Esophagus (tissue), 2 donors: ENCODE data around the gene GSTM5. TPM values are rescaled to one million over a fixed set of nuclear protein-coding genes. Genes with fewer than 3 reads are reported as not detected.
"Not testable (repeated sequence)": the region's sequence is repeated elsewhere in the genome, so short reads cannot be mapped to it uniquely, and the experiment has no call there.

Source experiments
- H3K27ac ChIP-seq, 2 donors: one replicate each; pipeline ENCODE4 v1.5.1; 2013; ENCODE audit warnings: low read depth in 2 of 2, mild to moderate bottlenecking in 2 of 2, inconsistent platforms in 1 of 2, low read length in 1 of 2, moderate library complexity in 1 of 2
- H3K27me3 ChIP-seq, 2 donors: one replicate each; pipeline ENCODE4 v1.6.1; 2013; ENCODE audit warnings: low read length in 2 of 2, control low read depth in 1 of 2, mild to moderate bottlenecking in 1 of 2; ENCODE audit not compliant: insufficient read depth in 2 of 2, control insufficient read depth in 1 of 2
- H3K36me3 ChIP-seq, 2 donors: one replicate each; pipeline ENCODE4 v1.6.1; 2013; ENCODE audit warnings: low read length in 1 of 2; ENCODE audit not compliant: control insufficient read depth in 2 of 2, insufficient read depth in 2 of 2
- H3K4me1 ChIP-seq, 2 donors: one replicate each; pipeline ENCODE4 v1.6.1; 2013; ENCODE audit warnings: low read length in 1 of 2; ENCODE audit not compliant: control insufficient read depth in 2 of 2, insufficient read depth in 2 of 2
- H3K4me3 ChIP-seq, 2 donors: one replicate each; pipeline ENCODE4 v1.5.1; 2013; ENCODE audit warnings: low read length in 2 of 2, mild to moderate bottlenecking in 2 of 2, low read depth in 1 of 2, moderate library complexity in 1 of 2
- H3K9me3 ChIP-seq, 2 donors: one replicate each; pipeline ENCODE4 v1.6.1; 2013; ENCODE audit warnings: mild to moderate bottlenecking in 2 of 2, low read depth in 1 of 2, low read length in 1 of 2, moderate library complexity in 1 of 2; ENCODE audit not compliant: control insufficient read depth in 2 of 2, insufficient read depth in 1 of 2
- WGBS, 2 donors: extraction: QIAGEN DNeasy Blood & Tissue Kit; methylation state at CpG; one replicate each; pipeline ENCODE4 v1.1.7; 2013; 5-methylcytosine and 5-hydroxymethylcytosine counted together
- polyA plus RNA-seq, 2 donors: library from polyadenylated mRNA; stranded (reverse); fragments of 200-250 nt; gene quantifications; one replicate each; pipeline ENCODE4 v1.2.3, GENCODE V29; 2013
- donor health status: healthy with polysubstance abuse.
- donor health status: Bipolar disorder and iron deficiency.

Gene GSTM5
- polyA plus RNA-seq, 2 donors: 1.6 to 2.2 TPM

DNA sequence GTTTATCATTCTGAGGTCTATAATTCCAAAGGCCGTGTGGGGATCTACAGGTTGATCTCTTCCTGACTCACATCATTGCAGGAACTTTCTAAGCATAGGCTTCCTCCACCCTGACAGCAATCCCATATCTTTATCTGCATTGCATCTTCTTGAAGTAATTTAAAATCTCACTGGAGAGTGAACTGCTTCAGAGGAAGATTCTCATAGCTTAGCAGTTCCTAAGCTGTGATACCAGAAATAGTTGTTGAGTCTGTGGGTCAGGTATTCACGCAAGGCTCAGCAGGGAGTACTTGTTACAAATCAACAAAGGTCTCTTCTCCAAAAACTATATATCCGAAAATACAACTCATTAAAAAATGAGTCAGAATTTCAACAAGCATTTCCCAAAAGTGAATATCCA, 16.9 kb upstream of the GSTM5 start:
- not testable (repeated sequence) for H3K4me3 ChIP-seq, H3K4me1 ChIP-seq, H3K36me3 ChIP-seq, H3K27me3 ChIP-seq, H3K27ac ChIP-seq, H3K9me3 ChIP-seq
- 77 to 79% methylated on average over 3 of the region's 3 CpGs for WGBS, 2 donors

DNA sequence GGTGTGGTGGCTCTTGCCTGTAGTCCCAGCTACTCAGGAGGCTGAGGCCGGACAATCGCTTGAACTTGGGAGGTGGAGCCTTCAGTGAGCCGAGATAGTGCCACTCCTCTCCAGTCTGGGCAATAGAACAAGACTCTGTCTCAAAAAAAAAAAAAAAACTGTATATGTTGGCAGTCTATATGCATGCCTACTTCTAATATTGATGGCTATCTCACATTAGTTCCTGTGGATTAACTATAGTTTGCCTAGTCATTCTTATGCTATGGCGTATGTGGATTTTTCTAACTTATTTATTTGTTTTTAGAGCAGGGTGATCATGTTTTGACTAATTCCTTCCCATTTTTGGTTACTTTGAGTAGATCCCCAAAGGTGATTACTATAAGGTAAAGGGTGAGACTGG, 15.0 kb upstream of the GSTM5 start:
- no peaks in the 10 kb centered on the region for H3K36me3 ChIP-seq
- no peak overlapping the region for H3K4me3 ChIP-seq
- no peaks in the 10 kb centered on the region for H3K27me3 ChIP-seq
- H3K9me3 ChIP-seq: no peaks in the 10 kb centered on the region
- WGBS, 2 donors: 63 to 69% methylated on average over 4 of the region's 4 CpGs
- no peaks in the 10 kb centered on the region for H3K4me1 ChIP-seq
- H3K27ac ChIP-seq: no peak overlapping the region

DNA sequence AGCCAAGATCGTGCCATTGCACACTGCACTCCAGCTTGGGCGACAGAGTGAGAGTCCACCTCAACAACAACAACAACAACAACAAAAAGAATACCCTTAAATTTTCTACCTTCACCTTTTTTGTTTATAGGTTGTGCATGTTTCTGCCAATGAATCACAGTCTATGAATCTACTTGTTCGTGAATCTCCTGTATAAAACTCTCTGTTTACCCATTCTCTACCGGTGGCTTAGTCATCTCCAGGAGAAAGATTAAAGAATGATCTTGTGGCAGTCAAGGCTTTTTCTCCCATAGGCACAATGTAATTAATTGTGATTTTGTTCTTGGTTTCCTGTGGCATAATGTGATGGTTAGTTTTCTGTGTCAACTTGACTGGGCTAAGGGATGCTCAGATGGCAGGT, 14.2 kb upstream of the GSTM5 start:
- H3K27ac ChIP-seq: peak overlapping the region in 1 of 2 donors; percentile 4
- WGBS, 2 donors: 37 to 62% methylated on average over 3 to 4 of the region's 4 CpGs

DNA sequence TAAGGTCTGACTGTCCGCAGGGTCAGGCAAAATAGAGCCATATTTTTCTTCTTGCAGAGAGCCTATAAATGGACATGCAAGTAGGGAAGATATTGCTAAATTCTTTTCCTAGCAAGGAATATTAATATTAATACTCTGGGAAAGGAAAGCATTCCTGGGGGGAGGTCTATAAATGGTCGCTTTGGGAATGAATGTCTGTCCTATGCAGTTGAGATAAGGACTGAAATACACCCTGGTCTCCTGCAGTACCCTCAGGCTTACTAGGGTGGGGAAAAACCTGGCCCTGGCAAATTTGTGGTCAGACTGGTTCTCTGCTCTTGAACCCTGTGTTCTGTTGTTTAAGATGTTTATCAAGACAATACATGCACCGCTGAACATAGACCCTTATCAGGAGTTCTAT, 9.1 kb upstream of the GSTM5 start:
- not testable (repeated sequence) for H3K4me3 ChIP-seq, H3K9me3 ChIP-seq, H3K27ac ChIP-seq, H3K36me3 ChIP-seq, H3K27me3 ChIP-seq, H3K4me1 ChIP-seq
- 90 to 93% methylated on average over 3 of the region's 3 CpGs for WGBS, 2 donors

More for the DNA sequence above, 14.2 kb upstream of the GSTM5 start:
- not testable (repeated sequence) for H3K4me1 ChIP-seq, H3K36me3 ChIP-seq, H3K4me3 ChIP-seq, H3K9me3 ChIP-seq, H3K27me3 ChIP-seq

DNA sequence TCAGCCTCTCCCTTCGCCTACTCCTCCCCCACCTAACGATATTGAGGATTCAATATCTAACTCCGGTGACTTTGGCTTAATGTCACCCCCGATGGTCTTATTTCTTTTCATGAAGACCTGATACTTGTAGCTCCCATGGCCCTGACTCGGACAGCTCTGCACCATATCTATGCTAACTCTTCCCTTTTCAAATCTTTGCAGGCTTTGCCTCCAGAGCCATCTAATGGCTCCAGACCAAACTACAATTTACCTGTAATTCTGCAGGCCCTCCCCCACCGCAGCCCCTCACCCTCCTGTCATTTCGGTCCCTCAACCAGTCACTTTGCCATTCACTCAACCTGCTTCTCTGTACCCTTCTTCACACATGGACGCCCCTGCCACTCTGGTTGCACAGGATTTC, 7.9 kb upstream of the GSTM5 start:
- H3K9me3 ChIP-seq: no peaks in the 10 kb centered on the region
- WGBS, 2 donors: 83 to 93% methylated on average over 8 of the region's 8 CpGs
- H3K36me3 ChIP-seq: no peaks in the 10 kb centered on the region
- no peak overlapping the region for H3K4me3 ChIP-seq
- no peaks in the 10 kb centered on the region for H3K4me1 ChIP-seq
- no peak overlapping the region for H3K27ac ChIP-seq
- H3K27me3 ChIP-seq: no peaks in the 10 kb centered on the region

DNA sequence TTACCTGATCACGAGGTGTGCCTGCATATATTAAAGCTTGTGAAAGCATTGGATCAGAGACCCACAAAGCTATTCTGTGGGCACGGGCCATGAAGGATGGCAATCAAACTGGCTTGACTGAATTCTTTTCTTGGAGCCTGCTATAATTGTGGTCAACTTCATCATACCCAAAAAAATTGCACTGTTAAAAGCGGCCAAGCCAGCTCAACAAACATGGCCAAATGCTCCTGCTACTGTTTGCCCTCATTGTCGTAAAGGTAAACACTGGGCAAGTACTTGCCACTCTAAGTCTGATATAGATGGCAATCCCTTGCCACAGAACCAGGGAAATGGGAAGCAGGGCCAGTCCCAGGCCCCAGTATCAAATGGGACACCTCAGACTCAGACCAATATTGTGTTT, 6.6 kb upstream of the GSTM5 start:
- WGBS, 2 donors: 88 to 89% methylated on average over 4 of the region's 4 CpGs

DNA sequence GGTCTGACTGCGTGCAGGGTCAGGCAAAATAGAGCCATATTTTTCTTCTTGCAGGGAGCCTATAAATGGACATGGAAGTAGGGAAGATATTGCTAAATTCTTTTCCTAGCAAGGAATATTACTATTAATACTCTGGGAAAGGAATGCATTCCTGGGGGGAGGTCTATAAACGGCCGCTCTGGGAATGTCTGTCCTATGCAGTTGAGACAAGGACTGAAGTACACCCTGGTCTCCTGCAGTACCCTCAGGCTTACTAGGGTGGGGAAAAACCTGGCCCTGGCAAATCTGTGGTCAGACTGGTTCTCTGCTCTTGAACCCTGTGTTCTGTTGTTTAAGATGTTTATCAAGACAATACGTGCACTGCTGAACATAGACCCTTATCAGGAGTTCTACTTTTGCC, 3.1 kb upstream of the GSTM5 start:
- not testable (repeated sequence) for H3K36me3 ChIP-seq, H3K9me3 ChIP-seq, H3K27ac ChIP-seq, H3K4me1 ChIP-seq, H3K4me3 ChIP-seq, H3K27me3 ChIP-seq
- WGBS, 2 donors: 82 to 94% methylated on average over 4 of the region's 4 CpGs

More for the DNA sequence above, 6.6 kb upstream of the GSTM5 start:
- Histone ChIP-seq H3K4me1 (no peaks in the 10 kb centered on the region), H3K27me3 (no peaks in the 10 kb centered on the region), H3K4me3 (no peak overlapping the region), H3K36me3 (no peaks in the 10 kb centered on the region), H3K9me3 (no peaks in the 10 kb centered on the region), H3K27ac (no peak overlapping the region)

DNA sequence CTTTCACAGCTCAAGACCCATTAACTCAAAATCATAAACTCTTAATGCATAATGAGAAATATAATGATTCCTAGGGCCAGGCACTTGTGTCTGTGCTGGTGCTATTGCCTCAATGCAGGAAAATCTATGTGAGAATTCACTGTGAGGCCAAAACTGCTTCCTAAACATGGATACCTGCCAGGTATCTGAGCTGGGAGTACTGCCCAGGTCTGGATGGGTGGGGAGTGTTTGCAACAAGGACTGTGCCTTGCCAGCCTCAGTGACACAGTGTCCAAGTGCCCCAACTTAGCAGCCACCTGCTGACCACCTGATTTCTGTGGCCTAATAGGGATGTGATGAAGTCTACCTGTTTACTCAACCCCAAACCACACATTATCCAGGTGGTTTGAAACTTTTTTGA, 2.2 kb upstream of the GSTM5 start:
- not testable (repeated sequence) for H3K4me1 ChIP-seq, H3K4me3 ChIP-seq, H3K27ac ChIP-seq, H3K27me3 ChIP-seq, H3K36me3 ChIP-seq, H3K9me3 ChIP-seq

DNA sequence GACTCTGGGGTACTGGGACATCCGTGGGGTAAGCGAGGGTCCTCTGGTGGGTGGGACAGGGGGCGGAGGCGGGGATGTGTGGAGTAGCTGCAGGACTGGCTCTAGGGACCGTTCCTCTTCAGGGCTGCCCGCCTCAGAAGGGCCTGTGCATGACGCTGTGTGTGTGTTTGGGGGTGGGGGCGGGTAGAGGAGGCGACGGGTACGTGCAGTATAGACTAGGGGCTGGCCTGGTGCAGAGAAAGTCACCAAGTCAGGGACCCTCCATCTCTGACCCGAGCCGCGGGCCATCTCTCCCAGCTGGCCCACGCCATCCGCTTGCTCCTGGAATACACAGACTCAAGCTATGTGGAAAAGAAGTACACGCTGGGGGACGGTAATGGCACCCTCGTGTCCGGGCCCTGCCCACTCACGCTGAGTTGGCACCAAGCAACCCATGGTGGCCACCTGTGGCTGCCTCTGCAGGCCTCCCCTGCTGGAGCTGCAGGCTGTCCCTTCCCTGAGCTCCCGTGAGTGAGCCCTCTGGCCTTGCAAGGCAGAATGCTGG, 342 bp downstream of the GSTM5 start:
- Histone ChIP-seq H3K27me3 (no peaks in the 10 kb centered on the region), H3K36me3 (no peaks in the 10 kb centered on the region), H3K4me1 (peaks cover 0 to 8% of the 10 kb centered on the region in 2 donors), H3K9me3 (no peaks in the 10 kb centered on the region), H3K27ac (peak overlapping the region in 1 of 2 donors; percentile 7), H3K4me3 (peak overlapping the region; percentile 2 to 8)
- WGBS, 2 donors: 59 to 67% methylated on average over 22 of the region's 22 CpGs

DNA sequence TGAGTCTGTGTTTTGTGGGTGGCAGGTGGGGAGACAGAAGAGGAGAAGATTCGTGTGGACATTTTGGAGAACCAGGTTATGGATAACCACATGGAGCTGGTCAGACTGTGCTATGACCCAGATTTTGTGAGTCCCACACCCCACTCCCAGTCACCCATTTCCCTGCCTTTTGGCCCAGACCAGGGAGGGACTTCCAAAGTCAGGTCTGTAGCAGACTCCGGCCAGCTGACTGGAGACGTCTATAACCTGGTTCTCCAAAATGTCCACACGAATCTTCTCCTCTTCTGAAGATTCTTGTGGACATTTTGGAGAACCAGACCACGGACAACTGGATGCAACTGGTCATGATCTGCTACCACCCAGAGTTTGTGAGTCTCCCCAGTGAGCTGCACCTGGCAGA, 1.6 kb downstream of the GSTM5 start:
- Histone ChIP-seq H3K9me3 (no peaks in the 10 kb centered on the region), H3K27me3 (no peaks in the 10 kb centered on the region), H3K36me3 (no peaks in the 10 kb centered on the region), H3K4me3 (no peak overlapping the region), H3K4me1 (peaks cover 0 to 15% of the 10 kb centered on the region in 2 donors), H3K27ac (no peak overlapping the region)
- 90 to 91% methylated on average over 5 of the region's 5 CpGs for WGBS, 2 donors
